H1 (cell line): ENCODE measurements around the gene NBAS. TPM values are rescaled to one million over a fixed set of nuclear protein-coding genes. Genes with fewer than 3 reads are reported as not detected.

Experiments used
- CTCF ChIA-PET: fragments of 300-600 bp; sonication (Branson Sonifier 250); formaldehyde crosslinking; loops from one replicate; lab custom pipeline; 2021; ENCODE audit not compliant: partially characterized antibody; lab: Charles Lee
- POLR2A ChIA-PET: fragments of 300-600 bp; sonication (Branson Sonifier 250); formaldehyde crosslinking; loops from one replicate; lab custom pipeline; 2021; ENCODE audit warnings: inconsistent platforms; ENCODE audit not compliant: partially characterized antibody; lab: Charles Lee
- DNase-seq, 2 experiments: peaks; one replicate each; pipeline versions ENCODE4 v3.0.0 to v3.0.0-alpha.2; 2010 to 2022; ENCODE audit warnings: low spot score in 2 of 2, low read depth in 1 of 2, mixed read lengths in 1 of 2
- FAIRE-seq: peaks from 2 replicates; lab custom pipeline; 2011; peaks lifted over from hg19 to GRCh38; lab: Jason Lieb, UNC
- H2AFZ ChIP-seq: 2 replicates; pipeline ENCODE4 v1.8.1; 2012; ENCODE audit warnings: low read length, inconsistent platforms
- H2AK5ac ChIP-seq: 2 replicates; pipeline ENCODE4 v1.6.1; 2013; ENCODE audit warnings: low read depth, low read length
- H2BK120ac ChIP-seq: replicated peaks from 2 replicates; pipeline ENCODE3; 2013; ENCODE audit warnings: low read depth, low read length, inconsistent platforms
- H2BK12ac ChIP-seq: 2 replicates; pipeline ENCODE4 v1.6.1; 2013; ENCODE audit warnings: low read depth, low read length
- H2BK15ac ChIP-seq: 2 replicates; pipeline ENCODE4 v1.6.1; 2013; ENCODE audit warnings: low read length
- H2BK20ac ChIP-seq: 2 replicates; pipeline ENCODE4 v1.6.1; 2013; ENCODE audit warnings: low read length
- H2BK5ac ChIP-seq: 2 replicates; pipeline ENCODE4 v1.6.1; 2013; ENCODE audit warnings: low read depth, low read length
- H3K14ac ChIP-seq: 2 replicates; pipeline ENCODE4 v1.6.1; 2013; ENCODE audit warnings: inconsistent platforms; ENCODE audit not compliant: insufficient read length
- H3K18ac ChIP-seq: 2 replicates; pipeline ENCODE4 v1.6.1; 2013; ENCODE audit warnings: low read length; ENCODE audit errors: extremely low read depth
- H3K23ac ChIP-seq: 2 replicates; pipeline ENCODE4 v1.6.1; 2013; ENCODE audit warnings: inconsistent platforms; ENCODE audit not compliant: insufficient read length
- H3K23me2 ChIP-seq: 2 replicates; pipeline ENCODE4 v1.6.1; 2013; ENCODE audit warnings: low read depth, low read length
- H3K27ac ChIP-seq: 2 replicates; pipeline ENCODE4 v1.6.1; 2011; ENCODE audit warnings: low read depth, low read length, inconsistent platforms
- H3K27me3 ChIP-seq, 4 experiments: replicated peaks in 1 of 4; 1 replicate in 1 of 4; 2 replicates in 3 of 4; pipeline versions ENCODE4 v1.6.1 to v1.8.1; 2011 to 2013; ENCODE audit warnings: low read length in 3 of 4, mild to moderate bottlenecking in 3 of 4, inconsistent platforms in 2 of 4, mixed read lengths in 2 of 4, moderate library complexity in 1 of 4; ENCODE audit not compliant: control insufficient read depth in 3 of 4, insufficient read depth in 3 of 4; ENCODE audit errors: extremely low read depth in 1 of 4
- H3K36me3 ChIP-seq, 4 experiments: 2 replicates each; pipeline versions ENCODE4 v1.6.1 to v1.8.1; 2011 to 2013; ENCODE audit warnings: mild to moderate bottlenecking in 4 of 4, low read length in 3 of 4, moderate library complexity in 2 of 4, control low read depth in 1 of 4, inconsistent platforms in 1 of 4; ENCODE audit not compliant: insufficient read depth in 4 of 4, control insufficient read depth in 2 of 4
- H3K4ac ChIP-seq: replicated peaks from 2 replicates; pipeline ENCODE3; 2013; ENCODE audit warnings: low read length, low read depth, mixed read lengths, inconsistent platforms; ENCODE audit not compliant: insufficient read length
- H3K4me1 ChIP-seq, 4 experiments: replicated peaks in 1 of 4; 1 replicate in 1 of 4; 2 replicates in 3 of 4; pipeline versions ENCODE4 v1.6.1 to v1.8.1; 2011 to 2013; ENCODE audit warnings: low read length in 3 of 4, inconsistent platforms in 2 of 4, mixed read lengths in 1 of 4; ENCODE audit not compliant: insufficient read depth in 4 of 4, control insufficient read depth in 3 of 4
- H3K4me2 ChIP-seq, 2 experiments: 2 replicates each; pipeline versions ENCODE4 v1.6.1 to v1.8.1; 2011 to 2013; ENCODE audit warnings: low read depth in 2 of 2, low read length in 2 of 2, control low read depth in 1 of 2, inconsistent platforms in 1 of 2, mild to moderate bottlenecking in 1 of 2; ENCODE audit not compliant: insufficient read depth in 1 of 2
- H3K4me3 ChIP-seq, 4 experiments: fragments of 200-600, 300-600 bp in 1 of 4; sonication (generic), shearing (Covaris generic), sonication (Bioruptor Twin) in 1 of 4; 2 replicates each; pipeline versions ENCODE4 v1.5.1 to v1.8.1; 2011 to 2016; ENCODE audit warnings: low read length in 4 of 4, low read depth in 3 of 4, control low read depth in 2 of 4, inconsistent platforms in 2 of 4, mild to moderate bottlenecking in 2 of 4, mixed read lengths in 1 of 4, moderate library complexity in 1 of 4; ENCODE audit not compliant: insufficient read depth in 2 of 4; ENCODE audit errors: extremely low read depth in 1 of 4
- H3K56ac ChIP-seq: replicated peaks from 2 replicates; pipeline ENCODE3; 2013; ENCODE audit warnings: low read depth, mild to moderate bottlenecking, mixed read lengths, low read length, inconsistent platforms; ENCODE audit not compliant: insufficient read length
- H3K79me1 ChIP-seq: 2 replicates; pipeline ENCODE4 v1.6.1; 2013; ENCODE audit warnings: low read depth, low read length, control low read depth
- H3K79me2 ChIP-seq, 2 experiments: 2 replicates each; pipeline versions ENCODE4 v1.6.1 to v1.8.1; 2012 to 2013; ENCODE audit warnings: low read length in 2 of 2, mild to moderate bottlenecking in 2 of 2, inconsistent platforms in 1 of 2; ENCODE audit not compliant: insufficient read depth in 2 of 2, control insufficient read depth in 1 of 2
- H3K9ac ChIP-seq, 4 experiments: replicated peaks in 1 of 4; 1 replicate in 1 of 4; 2 replicates in 3 of 4; pipeline versions ENCODE4 v1.6.1 to v1.8.1; 2011 to 2013; ENCODE audit warnings: low read depth in 3 of 4, low read length in 3 of 4, control low read depth in 2 of 4, mild to moderate bottlenecking in 2 of 4, moderate library complexity in 2 of 4, inconsistent platforms in 1 of 4; ENCODE audit errors: extremely low read depth in 1 of 4
- H3K9me3 ChIP-seq, 2 experiments: 2 replicates each; pipeline versions ENCODE4 v1.6.1 to v1.8.1; 2012 to 2013; ENCODE audit warnings: mild to moderate bottlenecking in 2 of 2, moderate library complexity in 2 of 2, control low read depth in 1 of 2, inconsistent platforms in 1 of 2, low read depth in 1 of 2, low read length in 1 of 2, mixed read lengths in 1 of 2; ENCODE audit not compliant: insufficient read depth in 2 of 2
- H4K20me1 ChIP-seq, 2 experiments: replicated peaks in 1 of 2; 2 replicates each; pipeline versions ENCODE3 to v1.8.1; 2011 to 2013; ENCODE audit warnings: inconsistent platforms in 2 of 2, low read length in 2 of 2, mild to moderate bottlenecking in 1 of 2; ENCODE audit not compliant: insufficient read depth in 2 of 2, control insufficient read depth in 1 of 2
- H4K5ac ChIP-seq: 2 replicates; pipeline ENCODE4 v1.6.1; 2013; ENCODE audit warnings: low read length, low read depth, mixed read lengths, inconsistent platforms; ENCODE audit not compliant: insufficient read length
- H4K8ac ChIP-seq: 2 replicates; pipeline ENCODE4 v1.8.0; 2013; ENCODE audit warnings: mild to moderate bottlenecking, moderate library complexity, low read length, inconsistent platforms; ENCODE audit not compliant: insufficient read depth; ENCODE audit errors: extremely low read depth
- H4K91ac ChIP-seq: replicated peaks from 2 replicates; pipeline ENCODE3; 2013; ENCODE audit warnings: low read length, mixed read lengths, inconsistent platforms; ENCODE audit not compliant: insufficient read length
- ATF3 ChIP-seq: IDR thresholded peaks from 2 replicates; pipeline ENCODE4 v1.6.1; 2011; ENCODE audit warnings: low read depth, mild to moderate bottlenecking, low read length; ENCODE audit not compliant: insufficient read depth
- CHD2 ChIP-seq: IDR thresholded peaks from 2 replicates; pipeline ENCODE4 v1.6.1; 2012; ENCODE audit warnings: low read length, improper control_type of control experiment
- CREB1 ChIP-seq: IDR thresholded peaks from 2 replicates; pipeline ENCODE4 v1.6.1; 2012; ENCODE audit warnings: inconsistent platforms
- GABPA ChIP-seq: IDR thresholded peaks from 2 replicates; pipeline ENCODE4 v1.6.1; 2011; ENCODE audit warnings: mild to moderate bottlenecking, low read length, moderate library complexity, borderline replicate concordance; ENCODE audit not compliant: insufficient read depth
- SIN3A ChIP-seq, 2 experiments: IDR thresholded peaks in 1 of 2; conservative IDR thresholded peaks in 1 of 2; 2 replicates each; pipeline ENCODE4 v1.6.1; 2011 to 2012; ENCODE audit warnings: low read length in 2 of 2, improper control_type of control experiment in 1 of 2, low read depth in 1 of 2, mild to moderate bottlenecking in 1 of 2
- SUZ12 ChIP-seq: fragments of 200-600 bp; sonication (generic); IDR thresholded peaks from 2 replicates; pipeline ENCODE4 v1.6.1; 2012; ENCODE audit warnings: mild to moderate bottlenecking, inconsistent platforms, low read length, moderate library complexity, mixed read lengths
- WGBS, 2 experiments: shearing (Covaris generic) in 1 of 2; methylation state at CpG; one replicate each; pipeline versions ENCODE4 v1.1.6 to v1.1.7; 2013 to 2015; ENCODE audit warnings: low lambda C conversion rate in 2 of 2, mixed read lengths in 2 of 2, inconsistent platforms in 1 of 2, low coverage in 1 of 2, missing lambda C conversion rate in 1 of 2; ENCODE audit not compliant: insufficient replicate concordance in 2 of 2, insufficient coverage in 1 of 2, insufficient read length in 1 of 2; ENCODE audit errors: extremely low coverage in 1 of 2, missing lambda C conversion rate in 1 of 2; 5-methylcytosine and 5-hydroxymethylcytosine counted together
- polyA plus RNA-seq, 7 experiments: library from polyadenylated mRNA; depleted of rRNA in 3 of 7; stranded (reverse) in 5 of 7; unstranded in 2 of 7; fragments of >200 nt in 5 of 7; fragments of 200-250 nt in 2 of 7; gene quantifications; 1 replicate in 5 of 7; 2 replicates in 1 of 7; 4 replicates in 1 of 7; pipeline versions ENCODE4 v1.2.1 to v1.2.3, GENCODE V29; 2011 to 2013; ENCODE audit warnings: missing spikeins in 2 of 7, mixed read lengths in 2 of 7
- total RNA-seq: library from RNA; stranded (reverse); fragmentation: NEBNext Ultra II Directional; extraction: Animal tissue kit (Norgen Biotek cat#: 25700); gene quantifications from 2 replicates; pipeline ENCODE4 v1.2.1, GENCODE V29; 2021

The NBAS gene
- total and polyA plus RNA-seq, 2 of the 8 experiments (the other 6 are each of a cell fraction or from before 2014, with no cell fraction given) = 19.6 to 34.8 TPM

- CTCF ChIA-PET = interaction anchor here (1.1 to 3.9 kb wide), 4 partner anchors 17 to 73 kb away, joined by 3 to 18 read pairs (median 4); no protein-coding TSS in a partner anchor
- no peak overlapping the region for H3K4me3 ChIP-seq
- DNase-seq = no peak
Observed at GRCh38 chr2:15510552-15510951, 50.6 kb downstream of the NBAS start.

More at GRCh38 chr2:15510552-15510951, 50.6 kb downstream of the NBAS start:
- Histone ChIP-seq H4K20me1 (peaks cover 0 to 3% of the 10 kb centered on the region in 2 experiments), H4K91ac (no peak overlapping the region), H4K5ac (no peak overlapping the region), H2BK15ac (no peak overlapping the region), H3K4me1 (no peaks in the 10 kb centered on the region), H3K56ac (no peak overlapping the region), H3K23me2 (no peaks in the 10 kb centered on the region; the same call in 1 of the 2 replicates), H3K4me2 (no peak overlapping the region), H2AFZ (no peak overlapping the region), H3K36me3 (no peaks in the 10 kb centered on the region; a peak in 1 of 8 replicates), H3K9ac (no peak overlapping the region), H2AK5ac (no peak overlapping the region), H2BK12ac (no peak overlapping the region), H2BK5ac (no peak overlapping the region), H3K27ac (no peak overlapping the region), H3K18ac (no peak overlapping the region), H3K79me2 (no peaks in the 10 kb centered on the region), H2BK120ac (no peak overlapping the region), H3K23ac (no peak overlapping the region), H4K8ac (no peak overlapping the region)
- POLR2A ChIA-PET = no interaction called here
- no peak for TF ChIP-seq SIN3A (conservative IDR thresholded peaks at IDR 0.05 in 1 of 2, IDR thresholded peaks at IDR 0.05 in 1 of 2; ENCODE audit: low read depth in 1 of 2, low read length in 2 of 2)
- no peak for TF ChIP-seq CREB1
- TF ChIP-seq SUZ12 = no peak
- TF ChIP-seq GABPA = no peak
- no peak for TF ChIP-seq ATF3
- no peak for TF ChIP-seq CHD2
- TF ChIP-seq, all 59 proteins: peak for 0
- FAIRE-seq = no peak
- Histone ChIP-seq H3K79me1 (no peaks in the 10 kb centered on the region), H2BK20ac (no peak overlapping the region), H3K14ac (no peak overlapping the region), H3K4ac (no peak overlapping the region), H3K27me3 (no peaks in the 10 kb centered on the region), H3K9me3 (no peaks in the 10 kb centered on the region)
- WGBS, 2 experiments = 95% methylated on average over 1 of the region's 1 CpG; no CpG with 5 or more reads in 1 of the 2 experiments
